GM13977 (cell line): ENCODE data around the gene ARAP1.

Experiments
- DNase-seq: peaks from one replicate; pipeline ENCODE4 v3.0.0; 2012; ENCODE audit warnings: low spot score
- CTCF ChIP-seq: IDR thresholded peaks from 2 replicates; pipeline ENCODE4 v1.5.1; 2012; ENCODE audit warnings: mild to moderate bottlenecking, control low read depth; ENCODE audit not compliant: insufficient read depth; ENCODE audit errors: extremely low read depth, missing control alignments
- in situ Hi-C: fragments of 300-500 bp; cut with MboI; formaldehyde crosslinking; loops from one replicate; pipeline ENCODE4 v1.12.0; 2022; ENCODE audit warnings: low sequenced_read_pairs, low pct_unique_long_range_greater_than_20kb, mixed read lengths, inconsistent platforms; ENCODE audit not compliant: unreplicated experiment

The ARAP1 gene

DNA sequence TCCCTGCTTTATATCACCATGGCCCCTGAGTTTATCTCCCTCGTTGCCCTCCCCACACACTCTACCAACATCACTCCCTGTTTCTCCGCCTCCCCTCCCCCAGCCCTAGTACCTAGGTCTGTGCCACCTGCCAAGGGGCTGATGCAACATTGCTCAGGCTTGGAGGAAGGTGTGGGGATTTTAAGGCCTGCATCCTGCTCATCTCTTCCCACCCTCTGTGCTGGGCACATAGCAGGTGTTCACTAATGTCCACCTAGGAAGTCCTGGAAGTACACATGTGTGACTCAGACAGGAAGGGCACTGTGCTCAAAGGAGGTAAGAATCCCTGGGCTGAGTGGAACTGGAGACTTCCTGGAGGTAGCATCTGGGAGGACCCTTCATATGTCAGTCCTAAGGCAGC lies 115.0 kb downstream of the ARAP1 start:
- in situ Hi-C loops, result no loop called here
- DNase-seq, result no peak
- TF ChIP-seq CTCF, result no peak

GRCh38 chr11:72636376-72636775 lies 115.8 kb downstream of the ARAP1 start:
- TF ChIP-seq CTCF, result no peak
- in situ Hi-C loops, result no loop called here
- no peak for DNase-seq

DNA sequence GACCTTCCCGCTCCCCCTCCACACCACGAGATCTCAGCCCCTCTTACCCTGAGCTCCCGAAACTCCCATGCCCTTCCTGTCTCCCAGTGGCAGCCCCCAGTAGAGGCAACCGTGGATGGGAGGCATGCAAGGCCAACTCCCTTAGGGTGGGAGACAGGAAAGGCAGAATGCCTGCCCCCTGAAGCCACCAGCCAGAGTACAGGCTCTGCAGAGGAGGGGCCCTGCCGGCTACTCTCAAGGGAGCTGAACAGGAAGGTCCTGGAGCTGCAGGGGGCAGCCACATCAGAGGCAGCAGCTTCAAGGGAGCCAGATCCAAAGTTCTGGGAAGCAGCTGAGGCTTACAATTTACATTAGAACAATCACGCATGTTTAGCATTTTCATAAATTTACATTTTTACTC lies 116.3 kb downstream of the ARAP1 start:
- in situ Hi-C loops, result no loop called here
- DNase-seq, result no peak
- no peak for TF ChIP-seq CTCF

DNA sequence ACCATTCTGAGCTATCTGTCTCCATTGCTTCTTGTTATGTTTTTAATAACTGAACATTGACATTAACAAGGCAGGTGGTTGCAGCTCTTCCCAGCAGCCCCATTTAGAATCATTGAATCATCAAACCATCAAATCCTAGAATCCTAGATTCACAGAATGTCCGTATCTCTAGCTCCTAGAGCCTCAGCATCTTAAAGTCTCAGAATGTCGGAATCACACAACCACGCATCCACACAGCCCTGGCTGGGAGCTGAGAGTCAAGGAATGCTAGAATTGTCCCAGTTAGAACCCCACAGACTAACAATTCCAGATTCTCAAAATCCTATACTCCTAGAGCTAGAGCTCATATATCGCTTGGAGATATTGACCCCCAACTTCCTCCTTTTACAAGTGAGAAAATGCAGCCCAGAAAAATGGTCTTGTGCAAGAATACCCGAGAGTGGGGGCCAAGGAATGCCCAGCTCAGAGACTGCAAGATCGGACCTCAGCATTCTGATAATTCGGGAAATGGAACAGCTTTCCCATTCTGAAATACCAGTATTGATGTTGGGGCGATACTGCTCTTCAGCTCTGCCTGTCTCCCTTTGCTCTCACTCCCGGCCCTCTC lies 116.8 kb downstream of the ARAP1 start:
- no peak for TF ChIP-seq CTCF
- in situ Hi-C loops, result no loop called here
- no peak for DNase-seq
